GM13976 (cell line): ENCODE results near the gene ANKRD63.

Experiments used
- DNase-seq: peaks from one replicate; pipeline ENCODE4 v3.0.0; 2012; ENCODE audit warnings: low spot score
- CTCF ChIP-seq: IDR thresholded peaks from 2 replicates; pipeline ENCODE4 v1.5.1; 2012; ENCODE audit warnings: borderline replicate concordance, mild to moderate bottlenecking; ENCODE audit not compliant: insufficient read depth; ENCODE audit errors: extremely low read depth, missing control alignments, control extremely low read depth
- in situ Hi-C: fragments of 300-500 bp; cut with MboI; formaldehyde crosslinking; loops from one replicate; pipeline ENCODE4 v1.12.0; 2022; ENCODE audit warnings: low sequenced_read_pairs, mixed read lengths, inconsistent platforms; ENCODE audit not compliant: unreplicated experiment

The ANKRD63 gene

GRCh38 chr15:40290545-40290917, 7.7 kb upstream of the ANKRD63 start:
- DNase-seq, result no peak
- no peak for TF ChIP-seq CTCF
- in situ Hi-C loops, result no loop called here

DNA sequence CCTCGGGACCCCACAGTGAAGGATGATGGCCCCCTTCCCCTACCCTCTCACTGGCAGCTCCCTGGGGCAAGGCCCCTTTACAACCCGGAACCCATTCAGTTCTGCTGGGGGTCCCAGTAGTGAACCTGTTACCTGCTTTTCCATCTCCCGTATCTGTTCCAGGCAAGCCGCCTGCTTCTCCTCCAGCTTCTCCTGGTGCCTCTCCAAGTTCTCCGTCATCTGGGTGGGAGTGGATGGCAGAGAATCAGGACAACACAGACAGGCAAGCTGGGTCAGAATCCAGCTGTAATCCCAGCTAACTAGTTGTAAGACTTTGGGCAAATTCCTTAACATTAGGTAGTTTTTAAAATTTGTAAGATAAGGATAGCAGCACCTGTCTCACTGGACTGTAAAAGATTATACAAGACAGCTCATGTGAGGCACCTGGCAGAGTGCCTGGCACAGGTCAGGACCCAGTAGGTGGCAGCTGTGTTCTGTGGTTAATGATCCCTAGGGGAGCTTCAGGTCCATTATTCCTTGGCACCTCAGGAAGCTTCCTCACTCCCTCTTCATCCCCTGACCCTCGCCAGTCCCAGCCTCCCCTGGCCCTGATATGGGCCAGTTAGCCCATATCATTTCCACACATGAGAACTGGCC, 6.4 kb upstream of the ANKRD63 start:
- TF ChIP-seq CTCF, result no peak
- in situ Hi-C loops, result no loop called here
- DNase-seq, result no peak

DNA sequence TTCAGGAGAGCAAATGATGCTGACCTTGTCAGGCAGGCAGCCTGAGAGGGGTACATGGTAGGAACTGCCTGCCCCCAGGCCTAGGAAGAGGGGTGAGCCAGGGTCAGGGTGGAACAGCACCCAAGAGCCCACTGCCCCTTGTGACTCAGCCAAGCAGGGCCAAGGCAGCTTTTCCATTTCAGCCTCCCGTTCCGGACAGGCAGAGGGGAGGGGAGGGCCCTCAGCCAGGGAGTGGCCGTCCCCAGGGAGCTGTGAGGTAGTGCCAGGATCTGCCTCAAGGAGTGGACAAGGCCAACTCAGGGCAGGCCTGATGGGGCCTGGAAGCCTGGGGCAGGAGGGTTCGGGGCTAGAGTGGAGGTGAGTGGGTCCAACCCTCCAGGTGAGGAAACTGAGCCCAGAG, 5.1 kb upstream of the ANKRD63 start:
- no peak for TF ChIP-seq CTCF
- in situ Hi-C loops, result no loop called here
- no peak for DNase-seq

GRCh38 chr15:40287505-40287904, 4.6 kb upstream of the ANKRD63 start:
- in situ Hi-C loops, result no loop called here
- DNase-seq, result no peak
- TF ChIP-seq CTCF, result no peak

GRCh38 chr15:40286794-40287193, 3.9 kb upstream of the ANKRD63 start:
- TF ChIP-seq CTCF, result no peak
- in situ Hi-C loops, result no loop called here
- no peak for DNase-seq

DNA sequence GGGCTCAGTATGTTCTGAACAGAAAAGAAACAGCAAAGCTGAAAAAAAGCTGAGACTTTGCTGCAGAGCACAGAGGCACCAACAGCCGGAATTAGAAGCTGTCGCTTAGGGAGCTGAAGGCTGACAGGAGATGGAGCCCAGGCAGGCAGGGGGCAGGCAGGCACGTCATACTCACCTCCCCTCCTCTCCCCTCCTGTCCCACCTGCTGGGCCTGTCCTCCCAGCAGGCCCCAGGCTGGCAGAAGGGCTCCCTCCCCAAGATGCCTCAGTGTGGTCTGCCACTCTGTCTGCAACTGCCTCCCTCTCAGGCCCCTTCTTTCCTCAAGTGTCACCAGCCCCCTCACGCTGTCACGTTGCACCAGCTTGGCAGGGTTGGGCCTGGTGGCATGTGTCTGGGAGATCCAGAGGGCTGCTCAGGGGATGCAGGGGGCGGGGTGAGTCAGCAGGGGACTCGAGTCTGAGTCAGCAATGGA, 3.2 kb upstream of the ANKRD63 start:
- in situ Hi-C loops, result no loop called here
- no peak for DNase-seq
- TF ChIP-seq CTCF, result no peak
